NCI-H1417 treated with DMSO at 0.1 percent for 48 hours (cell line): Measurements from ENCODE around the gene HELZ.
"Not testable (repeated sequence)": the region's sequence is repeated elsewhere in the genome, so short reads cannot be mapped to it uniquely, and the experiment has no call there.

Experiments used
- DNase-seq: peaks from one replicate; lab custom pipeline; 2025; lab: John Stamatoyannopoulos, UW

Gene HELZ

DNA sequence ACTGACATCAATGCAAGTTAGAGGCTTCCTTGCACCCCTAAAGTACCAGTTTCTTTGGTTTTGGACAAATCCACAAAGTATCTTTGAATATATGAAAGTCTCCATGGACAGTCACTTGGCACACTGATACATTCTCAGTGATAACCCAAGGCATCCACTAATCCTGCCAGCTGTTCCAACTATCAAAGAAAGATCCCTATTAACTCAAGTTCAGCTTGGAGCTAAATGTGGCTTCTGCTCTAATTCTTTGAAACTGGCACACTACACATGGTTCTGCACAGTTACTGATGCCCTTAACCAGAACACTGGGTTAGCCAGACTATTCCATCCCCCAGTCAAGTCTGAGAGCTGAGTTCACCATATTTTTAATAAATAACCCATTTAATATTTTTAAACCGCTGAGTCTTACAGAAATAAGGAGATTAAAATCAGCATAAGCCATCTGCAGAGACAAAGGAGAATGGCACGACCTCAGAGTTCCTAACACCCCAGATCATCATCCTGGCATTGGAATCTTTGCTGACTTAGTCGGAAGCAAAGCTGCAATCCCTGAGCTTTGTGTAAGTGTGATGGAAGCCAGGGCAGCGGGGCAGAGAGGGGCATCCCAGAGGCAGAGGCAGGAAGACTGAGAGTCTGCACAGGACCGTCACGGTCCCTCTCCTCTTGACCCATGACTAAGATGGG lies 194.4 kb downstream of the HELZ start:
- DNase-seq, result no peak

- no peak for DNase-seq
Observed at GRCh38 chr17:67050066-67050465, 194.9 kb downstream of the HELZ start.

DNA sequence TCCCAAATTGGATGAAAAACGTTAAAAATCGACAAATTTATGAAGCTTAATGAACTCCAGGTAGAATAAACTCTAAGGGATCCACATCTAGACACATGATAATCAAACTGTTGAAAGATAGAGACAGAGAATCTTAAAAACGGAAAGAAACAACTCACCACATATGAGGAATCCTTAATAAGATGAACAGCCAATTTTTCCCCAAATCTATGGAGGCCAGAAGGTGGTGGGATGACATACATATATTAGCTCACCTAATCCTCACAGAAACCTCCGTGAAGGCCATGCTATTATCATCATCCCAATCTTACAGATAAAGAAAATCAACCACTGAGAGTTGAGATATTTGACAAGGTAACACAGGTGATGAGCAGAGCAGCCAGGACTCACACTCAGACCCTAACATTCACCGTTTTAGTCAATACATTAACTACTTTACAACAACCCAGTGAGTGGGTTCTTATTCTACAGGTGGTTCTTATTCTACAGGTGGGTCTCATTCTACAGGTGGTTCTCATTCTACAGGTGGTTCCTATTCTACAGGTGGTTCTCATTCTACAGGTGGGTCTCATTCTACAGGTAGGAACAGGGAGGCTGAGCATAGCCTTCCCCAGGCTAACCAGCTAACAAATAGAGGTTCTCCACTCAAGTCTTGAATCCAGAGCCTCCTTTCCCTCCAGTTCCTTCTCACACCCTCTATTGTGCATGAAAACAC lies 195.8 kb downstream of the HELZ start:
- no peak for DNase-seq

GRCh38 chr17:67047382-67047781 lies 197.6 kb downstream of the HELZ start:
- no peak for DNase-seq

DNA sequence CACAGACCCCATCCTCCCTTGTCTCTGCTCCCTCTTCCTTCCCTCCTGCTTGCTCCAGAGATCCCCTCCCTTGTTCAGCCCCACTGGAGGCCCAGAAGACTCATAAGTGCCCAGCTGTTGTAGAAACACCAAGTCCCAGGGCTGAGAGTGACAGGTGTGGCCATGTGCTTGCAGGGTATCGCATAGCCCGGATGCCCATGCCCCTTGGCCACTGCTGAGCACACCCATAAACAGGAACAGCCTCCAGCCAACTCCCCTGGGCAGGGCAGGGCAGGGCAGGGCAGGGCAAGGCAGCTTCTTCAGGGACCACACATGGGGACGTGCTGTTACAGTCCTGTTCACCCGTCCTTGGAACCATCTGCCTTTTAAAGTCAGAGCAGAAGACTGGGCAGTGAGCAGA lies 198.6 kb downstream of the HELZ start:
- DNase-seq, result no peak

DNA sequence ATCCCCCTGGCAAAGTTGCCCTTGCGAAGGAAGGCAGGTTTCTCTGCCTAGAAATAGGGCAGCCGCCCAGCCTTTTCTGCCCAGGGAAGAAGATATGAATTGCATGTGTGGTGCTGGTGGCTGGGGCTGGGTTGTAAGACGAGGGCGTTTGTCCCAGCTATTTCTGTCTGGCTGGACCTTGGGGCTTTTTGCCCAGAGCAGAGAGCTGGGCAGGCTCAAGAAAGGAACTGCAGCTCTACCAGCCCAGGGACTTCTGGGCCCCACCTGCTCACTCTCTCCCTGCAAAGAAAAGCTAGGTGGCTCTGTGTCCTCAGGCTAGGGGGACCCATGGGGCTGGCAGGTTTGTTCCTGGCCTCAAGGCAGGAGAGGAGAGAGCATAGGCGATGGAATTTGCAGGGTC lies 200.1 kb downstream of the HELZ start:
- DNase-seq, result no peak

GRCh38 chr17:67044016-67044772 lies 200.8 kb downstream of the HELZ start, which contains the start of gene CACNG1:
CACNG1 (plus strand) TSS chr17:67044554; CDS start chr17:67044661, 107 bp downstream.
- DNase-seq, result no peak

DNA sequence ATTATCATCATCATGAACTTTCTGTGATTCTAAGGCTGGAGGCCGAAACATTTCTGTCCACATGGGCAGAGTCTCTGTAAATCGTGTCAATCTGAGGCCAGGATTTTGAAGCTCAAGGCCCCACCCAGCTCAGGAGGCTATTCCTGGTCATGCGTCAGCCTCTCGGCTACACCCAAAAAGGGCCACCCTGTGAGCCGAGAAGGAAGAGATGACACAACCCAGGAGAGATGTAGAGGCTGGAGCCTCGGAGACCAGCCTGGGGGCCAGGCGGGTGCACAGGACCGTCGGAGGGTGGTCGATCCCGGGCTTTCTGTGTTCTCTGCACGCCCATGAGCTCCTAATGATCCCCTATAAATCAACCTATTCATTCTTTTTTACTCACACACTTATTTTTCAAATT lies 201.7 kb downstream of the HELZ start:
- no peak for DNase-seq

DNA sequence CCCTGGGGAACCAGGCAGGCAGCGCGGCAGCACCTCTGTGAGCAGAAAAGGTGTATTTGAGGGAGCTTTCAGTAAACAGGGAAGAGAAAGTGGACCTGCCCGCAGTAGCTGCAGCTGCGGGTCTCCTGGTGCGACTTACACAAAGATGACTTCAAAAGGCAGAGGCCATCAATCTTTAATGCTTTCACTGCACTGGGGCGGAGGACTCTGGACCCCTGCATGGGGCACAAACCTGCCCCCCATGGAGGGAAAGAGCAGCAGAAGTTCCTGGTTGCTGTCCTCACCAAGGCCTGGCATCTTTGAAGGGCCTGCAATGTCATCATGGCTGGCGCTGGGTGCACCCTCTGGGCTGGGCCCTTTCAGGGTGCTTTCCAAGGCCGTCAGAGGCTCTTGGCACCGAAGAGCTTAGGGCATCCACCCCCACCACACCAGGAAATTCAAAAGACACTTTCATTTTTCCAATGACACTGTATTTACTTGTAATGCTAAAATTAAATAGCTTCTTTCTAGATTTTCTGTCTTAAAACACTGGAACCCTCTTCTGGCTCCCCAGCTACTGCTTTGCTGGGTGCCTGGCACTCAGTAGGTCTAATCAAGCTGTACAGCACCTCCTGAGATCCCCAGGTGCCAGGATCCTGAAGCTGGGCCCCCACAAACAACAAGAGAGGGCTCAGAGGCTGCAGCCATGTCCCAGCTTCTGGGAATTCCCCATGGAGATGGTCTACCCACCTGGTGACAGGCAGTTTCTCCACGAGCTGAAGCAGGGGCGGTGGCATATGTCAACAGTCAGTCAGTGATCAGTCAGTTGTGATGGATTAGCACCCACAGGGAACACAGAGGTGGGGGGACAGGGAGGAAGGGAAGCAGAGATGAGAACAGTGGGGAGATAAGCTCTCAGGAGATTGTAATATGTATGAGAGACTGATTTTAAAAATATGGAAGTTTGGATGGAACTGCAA lies 202.8 kb downstream of the HELZ start:
- no peak for DNase-seq

DNA sequence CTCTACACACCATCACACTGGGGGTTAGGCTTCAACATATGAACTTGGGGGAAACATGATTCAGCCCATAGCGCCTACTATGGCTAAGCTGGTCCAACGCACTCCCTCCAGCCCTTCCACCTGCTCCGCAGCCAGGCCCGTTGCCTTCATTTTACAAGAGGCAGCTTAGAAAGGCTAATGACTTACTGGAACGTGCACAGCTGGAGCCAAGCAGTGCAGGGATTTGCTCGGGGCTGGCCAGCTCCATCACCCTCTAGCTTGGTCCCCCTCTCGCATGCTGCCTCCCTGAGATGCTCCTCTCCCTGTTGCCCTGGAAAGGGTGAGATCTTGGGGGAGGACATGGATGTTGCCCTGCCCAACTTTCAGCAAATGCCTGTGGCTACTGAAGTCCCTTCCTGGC lies 203.5 kb downstream of the HELZ start:
- DNase-seq, result no peak

DNA sequence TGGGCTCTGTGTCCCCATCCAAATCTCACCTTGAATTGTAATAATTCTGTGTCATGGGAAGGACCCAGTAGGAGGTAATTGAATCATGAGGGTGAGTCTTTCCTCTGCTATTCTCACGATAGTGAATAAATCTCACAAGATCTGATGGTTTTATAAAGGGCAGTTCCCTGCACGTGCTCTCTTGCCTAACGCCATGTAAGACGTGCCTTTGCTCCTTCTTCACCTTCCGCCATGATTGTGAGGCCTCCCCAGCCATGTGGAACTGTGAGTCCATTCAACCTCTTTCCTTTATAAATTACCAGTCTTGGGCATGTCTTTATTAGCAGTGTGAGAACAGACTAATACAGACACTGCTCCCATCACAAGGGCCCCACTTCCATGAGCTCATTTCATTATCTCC lies 203.9 kb downstream of the HELZ start:
- not testable (repeated sequence) for DNase-seq

DNA sequence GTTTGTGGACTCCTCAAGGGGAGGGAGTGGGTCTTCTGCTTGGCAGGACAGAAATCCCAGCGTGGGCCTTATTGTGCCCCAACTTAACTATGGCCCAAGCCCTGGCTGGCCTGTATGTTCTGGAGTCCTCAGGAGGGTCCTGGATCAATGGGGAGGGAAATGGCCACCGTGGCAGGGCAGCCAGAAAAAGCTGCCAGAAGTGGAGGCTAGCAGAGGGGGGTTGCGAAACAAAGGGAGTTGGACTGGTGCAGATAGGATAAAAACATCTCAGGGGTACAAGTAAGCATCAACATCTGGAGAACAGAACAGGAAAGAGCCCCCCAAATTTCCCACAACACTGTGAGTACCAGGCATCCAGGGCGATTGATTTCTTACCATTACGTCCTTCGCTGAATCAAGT lies 204.3 kb downstream of the HELZ start:
- no peak for DNase-seq

DNA sequence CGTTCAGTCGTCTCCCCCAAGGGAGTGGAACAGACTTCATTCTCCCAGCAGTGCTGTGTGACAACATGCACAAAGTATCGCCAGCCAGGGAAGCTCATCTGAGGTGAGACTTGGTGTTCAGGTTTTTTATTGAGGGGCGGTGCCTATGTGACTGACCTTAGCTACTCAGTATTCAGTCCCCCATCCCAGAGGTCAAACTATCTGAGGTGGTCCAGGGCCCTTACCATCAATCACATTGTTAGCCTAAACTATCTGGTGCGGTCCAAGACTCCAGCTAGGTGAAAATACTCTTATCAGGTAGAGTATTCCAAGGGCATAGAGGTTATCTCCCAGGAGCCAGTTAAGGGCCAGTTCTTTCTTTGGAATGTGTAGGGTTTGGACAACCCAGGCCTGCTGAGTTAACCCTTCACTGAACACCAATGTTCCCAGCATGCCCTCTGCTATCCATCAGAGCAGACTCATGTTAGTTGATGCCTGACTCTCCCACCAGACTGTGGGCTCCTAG lies 206.1 kb downstream of the HELZ start:
- DNase-seq, result no peak

DNA sequence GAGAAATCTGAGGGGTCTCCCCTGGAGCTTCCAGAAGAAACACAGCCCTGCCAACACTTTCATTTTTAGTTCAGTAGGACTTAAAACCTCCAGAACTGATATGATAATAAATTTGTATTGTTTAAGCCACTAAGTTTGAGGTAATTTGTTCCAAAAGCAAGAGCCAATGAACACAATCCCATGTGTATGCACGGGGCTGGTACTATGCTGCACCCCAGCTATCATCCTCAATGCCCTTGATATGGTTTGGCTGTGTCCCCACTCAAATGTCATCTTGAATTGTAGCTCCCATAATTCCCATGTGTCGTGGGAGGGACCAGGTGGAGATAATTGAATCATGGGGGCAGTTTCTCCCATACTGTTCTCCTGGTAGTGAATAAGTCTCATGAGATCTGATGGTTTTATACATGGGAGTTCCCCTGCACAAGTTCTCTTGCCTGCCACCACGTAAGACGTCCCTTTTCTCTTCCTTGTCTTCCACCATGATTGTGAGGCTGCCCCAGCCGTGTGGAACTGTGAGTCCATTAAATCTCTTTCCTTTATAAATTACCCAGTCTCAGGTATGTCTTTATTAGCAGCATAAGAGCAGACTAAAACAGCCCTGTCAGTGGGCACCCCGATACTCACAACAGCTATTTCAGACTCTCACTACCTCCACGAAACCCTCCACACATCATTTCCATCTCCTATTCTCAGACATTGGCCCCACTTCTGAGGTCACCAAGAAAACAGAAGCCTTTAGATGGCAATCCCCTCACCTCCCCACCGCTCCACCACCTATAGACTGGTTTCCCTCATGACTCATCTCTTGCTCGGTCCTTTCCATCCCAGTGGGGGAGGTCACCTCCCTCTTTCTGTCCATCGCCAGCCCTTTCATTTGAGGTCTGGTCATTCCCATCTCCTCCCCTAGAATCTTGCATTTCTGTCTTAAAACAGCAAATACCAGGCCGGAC lies 209.6 kb downstream of the HELZ start:
- DNase-seq, result no peak

- DNase-seq, result no peak
Observed at GRCh38 chr17:67033613-67034012, 211.4 kb downstream of the HELZ start.

- DNase-seq, result no peak
Observed at GRCh38 chr17:67032985-67033384, 212.0 kb downstream of the HELZ start.

DNA sequence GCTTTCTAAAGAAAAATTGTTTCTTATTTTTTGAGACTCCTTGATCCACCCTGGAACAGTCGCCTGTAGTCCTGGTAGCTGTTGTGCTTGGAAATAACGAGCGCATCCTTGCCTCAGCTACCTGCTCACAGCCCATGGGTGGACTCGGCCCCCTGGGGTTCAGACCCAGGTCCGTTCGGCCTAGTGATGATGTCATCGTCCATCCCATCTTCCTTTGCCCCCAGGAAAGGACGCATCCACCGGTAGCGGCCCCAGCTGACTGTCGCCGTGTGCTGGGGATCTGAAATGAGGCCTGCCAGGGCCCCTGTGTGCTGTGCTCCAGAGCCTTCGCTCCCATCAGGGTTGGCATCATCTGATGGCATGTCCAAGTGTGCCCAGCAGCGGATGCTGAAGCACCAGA lies 212.6 kb downstream of the HELZ start:
- DNase-seq, result no peak

DNA sequence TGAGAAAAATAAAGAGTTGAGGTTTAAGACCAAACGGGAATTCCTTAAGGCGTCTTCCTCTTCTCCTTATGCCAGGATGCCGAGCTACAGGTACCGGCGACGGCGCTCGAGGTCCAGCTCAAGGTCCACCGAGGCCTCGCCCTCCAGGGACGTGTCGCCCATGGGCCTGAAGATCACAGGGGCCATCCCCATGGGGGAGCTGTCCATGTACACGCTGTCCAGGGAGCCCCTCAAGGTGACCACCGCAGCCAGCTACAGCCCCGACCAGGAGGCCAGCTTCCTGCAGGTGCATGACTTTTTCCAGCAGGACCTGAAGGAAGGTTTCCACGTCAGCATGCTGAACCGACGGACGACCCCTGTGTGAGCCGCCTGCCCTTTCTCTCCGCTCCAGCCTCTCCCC lies 214.4 kb downstream of the HELZ start:
- no peak for DNase-seq

- DNase-seq, result no peak
Observed at GRCh38 chr17:67027031-67027628, 217.9 kb downstream of the HELZ start.

- no peak for DNase-seq
Observed at GRCh38 chr17:67026341-67026740, 218.7 kb downstream of the HELZ start.
